GM12878 (cell line): Measurements from ENCODE around the gene SRRM5. TPM values are rescaled to one million over a fixed set of nuclear protein-coding genes. Genes with fewer than 3 reads are reported as not detected.
A peak's percentile ranks its signal among the peaks of the same experiment; 100 is the strongest.

Source experiments
- ATF3 ChIP-seq: IDR thresholded peaks from 2 replicates; pipeline ENCODE4 v1.6.1; 2011; ENCODE audit warnings: low read depth, mild to moderate bottlenecking, low read length, moderate library complexity, borderline replicate concordance; ENCODE audit errors: extremely low read depth
- BMI1 ChIP-seq: fragments of 450-650 bp; IDR thresholded peaks from 2 replicates; pipeline ENCODE4 v1.6.1; 2016; ENCODE audit warnings: mild to moderate bottlenecking, moderate library complexity, borderline replicate concordance
- CHD1 ChIP-seq: IDR thresholded peaks from 2 replicates; pipeline ENCODE4 v1.6.1; 2012; ENCODE audit warnings: low read depth, low read length, improper control_type of control experiment
- CREM ChIP-seq: IDR thresholded peaks from 2 replicates; pipeline ENCODE4 v1.6.1; 2014; ENCODE audit warnings: antibody characterized with exemption, low read depth
- EP300 ChIP-seq, 2 experiments: fragments of 150-350 bp in 1 of 2; IDR thresholded peaks; 2 replicates each; pipeline ENCODE4 v1.6.1; 2011 to 2012; ENCODE audit warnings: low read depth in 2 of 2, low read length in 2 of 2, borderline replicate concordance in 1 of 2, improper control_type of control experiment in 1 of 2, inconsistent platforms in 1 of 2; ENCODE audit not compliant: control insufficient read depth in 1 of 2
- ESRRA ChIP-seq: IDR thresholded peaks from 2 replicates; pipeline ENCODE4 v1.6.1; 2012; ENCODE audit warnings: mild to moderate bottlenecking, low read length, improper control_type of control experiment
- FOS ChIP-seq: IDR thresholded peaks from 3 replicates; pipeline ENCODE4 v1.6.1; 2011; ENCODE audit warnings: borderline replicate concordance; ENCODE audit not compliant: insufficient read length; ENCODE audit errors: extremely low read depth
- FOXK2 ChIP-seq: fragments of 450-650 bp; IDR thresholded peaks from 2 replicates; pipeline ENCODE4 v1.6.1; 2017; ENCODE audit warnings: mild to moderate bottlenecking, moderate library complexity
- FOXM1 ChIP-seq: IDR thresholded peaks from 2 replicates; pipeline ENCODE4 v1.6.1; 2012; ENCODE audit warnings: low read depth, mild to moderate bottlenecking, inconsistent platforms, low read length, moderate library complexity
- NBN ChIP-seq: fragments of 450-650 bp; IDR thresholded peaks from 2 replicates; pipeline ENCODE4 v1.6.1; 2016
- PAX5 ChIP-seq: IDR thresholded peaks from 2 replicates; pipeline ENCODE4 v1.6.1; 2011; ENCODE audit warnings: low read depth, low read length, borderline replicate concordance
- PML ChIP-seq: IDR thresholded peaks from 2 replicates; pipeline ENCODE4 v1.6.1; 2012; ENCODE audit warnings: low read length, inconsistent platforms
- SREBF1 ChIP-seq: IDR thresholded peaks from 2 replicates; pipeline ENCODE4 v1.6.1; 2012; ENCODE audit warnings: mild to moderate bottlenecking, low read length
- SRF ChIP-seq, 2 experiments: IDR thresholded peaks; 2 replicates each; pipeline ENCODE4 v1.6.1; 2011; ENCODE audit warnings: low read depth in 2 of 2, low read length in 2 of 2, mild to moderate bottlenecking in 1 of 2, moderate library complexity in 1 of 2
- TCF3 ChIP-seq: IDR thresholded peaks from 2 replicates; pipeline ENCODE4 v1.6.1; 2012; ENCODE audit warnings: low read depth, mild to moderate bottlenecking, low read length, borderline replicate concordance; ENCODE audit not compliant: insufficient read depth
- USF1 ChIP-seq: IDR thresholded peaks from 2 replicates; pipeline ENCODE4 v1.6.1; 2011; ENCODE audit warnings: borderline replicate concordance, low read depth, mild to moderate bottlenecking, moderate library complexity, mixed read lengths, low read length; ENCODE audit not compliant: insufficient read depth; ENCODE audit errors: extremely low read length
- USF2 ChIP-seq: IDR thresholded peaks from 2 replicates; pipeline ENCODE4 v1.6.1; 2011; ENCODE audit warnings: low read depth, low read length, improper control_type of control experiment, borderline replicate concordance
- YBX1 ChIP-seq: fragments of 450-650 bp; IDR thresholded peaks from 2 replicates; pipeline ENCODE4 v1.6.1; 2016; ENCODE audit warnings: antibody characterized with exemption
- YY1 ChIP-seq: IDR thresholded peaks from 2 replicates; pipeline ENCODE4 v1.6.1; 2011; ENCODE audit warnings: low read depth, mild to moderate bottlenecking, low read length
- ZBTB4 ChIP-seq: fragments of 450-650 bp; formaldehyde crosslinking; IDR thresholded peaks from 2 replicates; pipeline ENCODE4 v1.4.0; 2022; ENCODE audit warnings: mild to moderate bottlenecking, moderate library complexity
- ZNF24 ChIP-seq: fragments of 450-650 bp; IDR thresholded peaks from 2 replicates; pipeline ENCODE4 v1.6.1; 2017; ENCODE audit warnings: antibody characterized with exemption, mild to moderate bottlenecking
- polyA plus RNA-seq, 11 experiments: library from polyadenylated mRNA; depleted of rRNA in 4 of 11; unstranded in 6 of 11; stranded (reverse) in 5 of 11; fragments of >200 nt; fragmentation: Nextera tagmentation in 4 of 11; fragmentation: Illumina TruSeq in 1 of 11; extraction: Ambion mirVana in 4 of 11; extraction: Trizol in 1 of 11; gene quantifications; 1 replicate in 1 of 11; 2 replicates in 10 of 11; pipeline versions ENCODE4 v1.2.1 to v1.2.3, GENCODE V29; 2011 to 2016; ENCODE audit warnings: inconsistent platforms in 2 of 11, missing spikeins in 2 of 11, low read depth in 1 of 11
- total RNA-seq, 4 experiments: library from RNA; depleted of rRNA in 3 of 4; stranded (reverse); fragments of >200 nt in 3 of 4; fragmentation: Illumina TruSeq in 1 of 4; extraction: Trizol in 1 of 4; gene quantifications; 2 replicates each; pipeline versions ENCODE4 v1.2.1 to v1.2.3, GENCODE V29; 2013 to 2021

The SRRM5 gene
- total and polyA plus RNA-seq, 10 of the 15 experiments (the other 5 are each of a cell fraction or from before 2014, with no cell fraction given), result 0.06 to 0.38 (median 0.24) TPM; not detected in 2

- TF ChIP-seq EP300 (IDR thresholded peaks at IDR 0.05; ENCODE audit: borderline replicate concordance in 1 of 2, control insufficient read depth in 1 of 2, low read depth in 2 of 2, low read length in 2 of 2), result no peak
- no peak for TF ChIP-seq ESRRA
- no peak for TF ChIP-seq CHD1
- TF ChIP-seq CREM, result peak; percentile 99
- no peak for TF ChIP-seq BMI1
- TF ChIP-seq ATF3, result peak; percentile 78; the same call in 1 of the 2 replicates
- no peak for TF ChIP-seq USF1
- TF ChIP-seq SRF (IDR thresholded peaks at IDR 0.05; ENCODE audit: low read depth in 2 of 2, low read length in 2 of 2), result peak in 1 of 2 experiments; percentile 67; a peak in 2 of 4 replicates
- no peak for TF ChIP-seq ZBTB4 (CRISPR knock-in tag)
- TF ChIP-seq YY1, result peak; percentile 49; the same call in 1 of the 2 replicates
- TF ChIP-seq PML, result peak; percentile 41; the same call in 1 of the 2 replicates
- no peak for TF ChIP-seq USF2
- 0 out of 2 replicates have a peak, but pooled peaks have one; percentile 17 for TF ChIP-seq SREBF1
- TF ChIP-seq PAX5, result 0 out of 2 replicates have a peak, but pooled peaks have one; percentile 1
- TF ChIP-seq FOXK2, result peak; percentile 61
- TF ChIP-seq YBX1, result no peak
- TF ChIP-seq FOXM1, result no peak
- peak; percentile 97 for TF ChIP-seq NBN
- TF ChIP-seq TCF3, result no peak
- no peak for TF ChIP-seq FOS
- no peak for TF ChIP-seq ZNF24
Measured at GRCh38 chr19:43595999-43596841, 15.7 kb upstream of the SRRM5 start, which contains the start of the genes IRGQ and ZNF576 (continued).
